ENCODE results near the gene RNF212B. TPM values are rescaled to one million over a fixed set of nuclear protein-coding genes. Genes with fewer than 3 reads are reported as not detected.

Gene RNF212B
- total and polyA plus RNA-seq, 2 of the 13 experiments (the other 11 are each of a cell fraction or from before 2014, with no cell fraction given) = 0.05 TPM; not detected in 1

- TF ChIP-seq, protein P1, sequence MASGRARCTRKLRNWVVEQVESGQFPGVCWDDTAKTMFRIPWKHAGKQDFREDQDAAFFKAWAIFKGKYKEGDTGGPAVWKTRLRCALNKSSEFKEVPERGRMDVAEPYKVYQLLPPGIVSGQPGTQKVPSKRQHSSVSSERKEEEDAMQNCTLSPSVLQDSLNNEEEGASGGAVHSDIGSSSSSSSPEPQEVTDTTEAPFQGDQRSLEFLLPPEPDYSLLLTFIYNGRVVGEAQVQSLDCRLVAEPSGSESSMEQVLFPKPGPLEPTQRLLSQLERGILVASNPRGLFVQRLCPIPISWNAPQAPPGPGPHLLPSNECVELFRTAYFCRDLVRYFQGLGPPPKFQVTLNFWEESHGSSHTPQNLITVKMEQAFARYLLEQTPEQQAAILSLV (CRISPR knock-in tag; IDR thresholded peaks at IDR 0.05; ENCODE audit: borderline replicate concordance) = peak; percentile 80; the same call in 1 of the 2 replicates
- peak; percentile 69 for TF ChIP-seq ZNF747 (CRISPR knock-in tag; IDR thresholded peaks at IDR 0.05; ENCODE audit: borderline replicate concordance)
- TF ChIP-seq LBX2 (CRISPR knock-in tag; IDR thresholded peaks at IDR 0.05; ENCODE audit: borderline replicate concordance) = 0 out of 2 replicates have a peak, but pooled peaks have one; percentile 41
- peak; percentile 84 for TF ChIP-seq RBFOX2 (IDR thresholded peaks at IDR 0.05; ENCODE audit: low read depth, low read length)
- no peak for TF ChIP-seq ZNF34 (CRISPR knock-in tag; IDR thresholded peaks at IDR 0.05; ENCODE audit: borderline replicate concordance)
- peak; percentile 96; the same call in 1 of the 2 replicates for TF ChIP-seq ZBTB46 (CRISPR knock-in tag; IDR thresholded peaks at IDR 0.05; ENCODE audit: borderline replicate concordance)
- TF ChIP-seq PCBP2 (optimal IDR thresholded peaks at IDR 0.05; ENCODE audit: low read depth, low read length, poor library complexity, severe bottlenecking) = peak; percentile 21
- TF ChIP-seq FOXK1 (CRISPR knock-in tag; IDR thresholded peaks at IDR 0.05; ENCODE audit: borderline replicate concordance, low read depth) = peak; percentile 76
- TF ChIP-seq, protein P2, sequence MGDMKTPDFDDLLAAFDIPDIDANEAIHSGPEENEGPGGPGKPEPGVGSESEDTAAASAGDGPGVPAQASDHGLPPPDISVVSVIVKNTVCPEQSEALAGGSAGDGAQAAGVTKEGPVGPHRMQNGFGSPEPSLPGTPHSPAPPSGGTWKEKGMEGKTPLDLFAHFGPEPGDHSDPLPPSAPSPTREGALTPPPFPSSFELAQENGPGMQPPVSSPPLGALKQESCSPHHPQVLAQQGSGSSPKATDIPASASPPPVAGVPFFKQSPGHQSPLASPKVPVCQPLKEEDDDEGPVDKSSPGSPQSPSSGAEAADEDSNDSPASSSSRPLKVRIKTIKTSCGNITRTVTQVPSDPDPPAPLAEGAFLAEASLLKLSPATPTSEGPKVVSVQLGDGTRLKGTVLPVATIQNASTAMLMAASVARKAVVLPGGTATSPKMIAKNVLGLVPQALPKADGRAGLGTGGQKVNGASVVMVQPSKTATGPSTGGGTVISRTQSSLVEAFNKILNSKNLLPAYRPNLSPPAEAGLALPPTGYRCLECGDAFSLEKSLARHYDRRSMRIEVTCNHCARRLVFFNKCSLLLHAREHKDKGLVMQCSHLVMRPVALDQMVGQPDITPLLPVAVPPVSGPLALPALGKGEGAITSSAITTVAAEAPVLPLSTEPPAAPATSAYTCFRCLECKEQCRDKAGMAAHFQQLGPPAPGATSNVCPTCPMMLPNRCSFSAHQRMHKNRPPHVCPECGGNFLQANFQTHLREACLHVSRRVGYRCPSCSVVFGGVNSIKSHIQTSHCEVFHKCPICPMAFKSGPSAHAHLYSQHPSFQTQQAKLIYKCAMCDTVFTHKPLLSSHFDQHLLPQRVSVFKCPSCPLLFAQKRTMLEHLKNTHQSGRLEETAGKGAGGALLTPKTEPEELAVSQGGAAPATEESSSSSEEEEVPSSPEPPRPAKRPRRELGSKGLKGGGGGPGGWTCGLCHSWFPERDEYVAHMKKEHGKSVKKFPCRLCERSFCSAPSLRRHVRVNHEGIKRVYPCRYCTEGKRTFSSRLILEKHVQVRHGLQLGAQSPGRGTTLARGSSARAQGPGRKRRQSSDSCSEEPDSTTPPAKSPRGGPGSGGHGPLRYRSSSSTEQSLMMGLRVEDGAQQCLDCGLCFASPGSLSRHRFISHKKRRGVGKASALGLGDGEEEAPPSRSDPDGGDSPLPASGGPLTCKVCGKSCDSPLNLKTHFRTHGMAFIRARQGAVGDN (CRISPR knock-in tag; IDR thresholded peaks at IDR 0.05) = peak; percentile 91
- peak; percentile 73; the same call in 1 of the 2 replicates for TF ChIP-seq ZNF614 (CRISPR knock-in tag; IDR thresholded peaks at IDR 0.05; ENCODE audit: borderline replicate concordance)
- peak; percentile 51; the same call in 1 of the 2 replicates for TF ChIP-seq ZNF720 (CRISPR knock-in tag; IDR thresholded peaks at IDR 0.05)
- peak; percentile 99 for TF ChIP-seq ZNF674 (CRISPR knock-in tag; IDR thresholded peaks at IDR 0.05; ENCODE audit: low read depth)
- peak; percentile 87 for TF ChIP-seq MXD4 (CRISPR knock-in tag; IDR thresholded peaks at IDR 0.05)
- TF ChIP-seq, protein P3, sequence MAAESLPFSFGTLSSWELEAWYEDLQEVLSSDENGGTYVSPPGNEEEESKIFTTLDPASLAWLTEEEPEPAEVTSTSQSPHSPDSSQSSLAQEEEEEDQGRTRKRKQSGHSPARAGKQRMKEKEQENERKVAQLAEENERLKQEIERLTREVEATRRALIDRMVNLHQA (CRISPR knock-in tag; IDR thresholded peaks at IDR 0.05) = no peak
- TF ChIP-seq ZNF292 (CRISPR knock-in tag; IDR thresholded peaks at IDR 0.05; ENCODE audit: borderline replicate concordance, low read depth) = peak; percentile 89
- TF ChIP-seq SRSF9 (IDR thresholded peaks at IDR 0.05; ENCODE audit: borderline replicate concordance, insufficient read depth, low read depth, low read length, poor library complexity, severe bottlenecking) = no peak
- TF ChIP-seq PHF21A (CRISPR knock-in tag; IDR thresholded peaks at IDR 0.05) = no peak
- 0 out of 2 replicates have a peak, but pooled peaks have one; percentile 55 for TF ChIP-seq SP140L (CRISPR knock-in tag; IDR thresholded peaks at IDR 0.05; ENCODE audit: borderline replicate concordance)
These were observed 64.8 kb downstream of the RNF212B start, which contains the start of gene PPP1R3E (continued) for GRCh38 chr14:23302290-23303225.

Measured in HepG2 (cell line).